Measurements from ENCODE around the gene C8G. TPM values are rescaled to one million over a fixed set of nuclear protein-coding genes. Genes with fewer than 3 reads are reported as not detected.
A peak's percentile ranks its signal among the peaks of the same experiment; 100 is the strongest.

Gene C8G
- total RNA-seq, 1 donor from 2014 or later: 2.8 TPM

DNA sequence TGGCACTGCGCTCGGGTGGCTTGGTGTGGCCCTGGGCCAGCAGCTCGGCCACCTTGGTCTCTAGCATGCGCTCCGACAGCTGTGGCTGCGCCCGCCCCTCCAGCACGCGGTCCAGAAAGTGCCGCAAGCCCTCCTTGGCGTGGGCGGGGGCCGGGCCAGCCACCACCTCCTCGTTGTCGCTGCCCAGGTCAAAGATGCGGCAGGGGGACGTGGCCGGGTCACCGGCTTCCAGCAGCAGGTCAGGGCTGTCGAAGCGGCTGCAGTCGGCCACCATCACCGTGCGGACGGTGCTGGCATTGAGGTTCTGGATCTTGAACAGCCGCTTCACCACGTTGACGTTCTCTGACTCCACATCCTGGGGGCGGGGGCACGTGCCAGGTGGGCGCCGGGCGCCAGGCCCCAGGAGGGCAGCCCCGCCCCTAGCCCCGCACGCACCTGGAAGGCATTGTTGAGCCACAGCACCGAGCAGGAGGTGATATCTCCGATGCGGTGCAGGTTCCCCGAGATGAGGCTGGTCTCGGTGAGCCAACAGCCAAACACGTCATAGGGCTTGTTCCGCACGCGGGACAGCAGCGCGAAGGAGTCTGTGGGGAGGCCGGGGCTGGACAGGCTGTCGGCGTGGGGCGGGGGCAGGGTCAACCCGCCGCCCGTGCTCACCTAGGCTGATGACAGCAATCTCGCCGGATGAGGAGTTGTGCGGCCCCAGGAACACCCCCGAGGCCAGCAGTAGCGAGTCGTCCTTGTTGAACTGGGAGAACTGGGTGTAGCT is 2.7 kb upstream of the C8G start:
- Mint-ChIP-seq H3K4me1 (ENCODE audit: low read depth) (no peaks in the 10 kb centered on the region), H3K27ac (no peak overlapping the region), H3K36me3 (ENCODE audit: insufficient read depth) (peaks cover 2% of the 10 kb centered on the region), H3K27me3 (no peaks in the 10 kb centered on the region), H3K4me3 (ENCODE audit: low read depth) (peak overlapping the region; percentile 38), H3K9me3 (ENCODE audit: low read depth) (no peaks in the 10 kb centered on the region)
- TF ChIP-seq, protein P1, sequence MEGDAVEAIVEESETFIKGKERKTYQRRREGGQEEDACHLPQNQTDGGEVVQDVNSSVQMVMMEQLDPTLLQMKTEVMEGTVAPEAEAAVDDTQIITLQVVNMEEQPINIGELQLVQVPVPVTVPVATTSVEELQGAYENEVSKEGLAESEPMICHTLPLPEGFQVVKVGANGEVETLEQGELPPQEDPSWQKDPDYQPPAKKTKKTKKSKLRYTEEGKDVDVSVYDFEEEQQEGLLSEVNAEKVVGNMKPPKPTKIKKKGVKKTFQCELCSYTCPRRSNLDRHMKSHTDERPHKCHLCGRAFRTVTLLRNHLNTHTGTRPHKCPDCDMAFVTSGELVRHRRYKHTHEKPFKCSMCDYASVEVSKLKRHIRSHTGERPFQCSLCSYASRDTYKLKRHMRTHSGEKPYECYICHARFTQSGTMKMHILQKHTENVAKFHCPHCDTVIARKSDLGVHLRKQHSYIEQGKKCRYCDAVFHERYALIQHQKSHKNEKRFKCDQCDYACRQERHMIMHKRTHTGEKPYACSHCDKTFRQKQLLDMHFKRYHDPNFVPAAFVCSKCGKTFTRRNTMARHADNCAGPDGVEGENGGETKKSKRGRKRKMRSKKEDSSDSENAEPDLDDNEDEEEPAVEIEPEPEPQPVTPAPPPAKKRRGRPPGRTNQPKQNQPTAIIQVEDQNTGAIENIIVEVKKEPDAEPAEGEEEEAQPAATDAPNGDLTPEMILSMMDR (IDR thresholded peaks at IDR 0.05; ENCODE audit: unreplicated experiment): no peak
- no peak for DNase-seq (ENCODE audit: low spot score, unreplicated experiment)

DNA sequence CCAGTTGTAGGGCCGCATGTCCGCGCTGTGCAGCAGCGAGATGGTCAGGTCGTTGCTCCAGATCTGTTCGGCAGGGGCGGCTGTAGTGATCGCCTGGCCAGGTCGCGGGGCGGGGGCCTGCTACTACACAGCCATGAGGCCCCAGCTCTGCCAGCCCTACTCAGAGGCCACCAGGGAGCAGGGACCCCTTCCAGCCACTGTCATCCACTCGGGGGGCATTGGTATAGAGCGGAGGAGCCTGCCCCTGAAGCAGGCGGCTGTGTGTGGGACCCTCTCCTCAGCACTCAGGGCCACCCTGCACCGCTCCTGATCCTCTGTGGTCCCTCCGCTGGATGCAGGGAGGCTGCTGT is 2.2 kb upstream of the C8G start:
- Mint-ChIP-seq H3K4me3 (ENCODE audit: low read depth) (peak overlapping the region; percentile 64), H3K27ac (no peak overlapping the region), H3K4me1 (ENCODE audit: low read depth) (no peaks in the 10 kb centered on the region), H3K9me3 (ENCODE audit: low read depth) (no peaks in the 10 kb centered on the region), H3K27me3 (no peaks in the 10 kb centered on the region), H3K36me3 (ENCODE audit: insufficient read depth) (peaks cover 2% of the 10 kb centered on the region)
- TF ChIP-seq, protein P1 (IDR thresholded peaks at IDR 0.05; ENCODE audit: unreplicated experiment): no peak
- DNase-seq (ENCODE audit: low spot score, unreplicated experiment): no peak

DNA sequence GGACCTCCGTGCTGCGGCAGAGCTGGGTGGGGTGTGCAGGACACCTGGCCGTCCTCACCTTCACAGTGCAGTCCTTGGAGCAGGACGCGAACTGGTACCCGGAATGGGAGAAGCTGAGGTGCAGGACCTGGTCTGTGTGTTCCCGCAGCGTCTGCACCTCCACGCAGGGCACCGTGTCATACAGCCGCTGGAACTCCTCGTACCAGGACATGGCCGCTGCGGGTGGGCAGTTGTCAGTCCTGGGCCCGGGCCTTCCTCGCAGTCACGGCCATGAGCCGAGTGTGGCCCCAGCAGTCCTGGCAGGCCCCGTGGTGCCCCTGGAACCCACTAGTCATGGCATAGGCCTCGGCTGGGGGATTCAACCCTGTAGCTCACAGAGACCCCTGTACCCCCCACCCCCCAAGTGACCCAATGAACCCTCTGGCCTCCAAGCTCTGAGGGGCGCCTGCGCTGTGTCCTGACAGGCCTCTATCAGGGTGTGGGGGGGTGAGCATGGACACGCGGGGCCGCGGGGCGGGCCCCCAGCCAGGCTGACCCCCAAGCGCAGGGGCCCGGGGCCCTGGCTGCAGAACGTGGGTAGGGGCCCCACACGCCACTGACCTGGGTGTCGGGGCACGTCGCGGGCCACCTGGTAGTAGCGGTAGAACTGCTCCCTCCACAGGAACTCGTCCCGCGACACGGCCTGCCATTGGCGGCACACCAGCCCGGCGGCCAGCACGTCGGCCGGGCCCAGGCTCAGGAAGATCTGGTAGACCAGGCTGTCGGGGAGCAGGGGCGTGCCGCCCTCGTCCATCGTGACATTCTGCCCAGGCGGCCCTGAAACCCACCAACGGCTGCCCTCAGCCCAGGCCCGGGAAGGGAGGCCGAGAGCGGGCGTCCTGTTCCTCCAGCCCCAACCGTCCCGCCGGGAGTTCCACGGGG is 1.5 kb upstream of the C8G start:
- Mint-ChIP-seq H3K27me3 (no peaks in the 10 kb centered on the region), H3K36me3 (ENCODE audit: insufficient read depth) (peaks cover under 1% of the 10 kb centered on the region)
- DNase-seq (ENCODE audit: low spot score, unreplicated experiment): no peak

DNA sequence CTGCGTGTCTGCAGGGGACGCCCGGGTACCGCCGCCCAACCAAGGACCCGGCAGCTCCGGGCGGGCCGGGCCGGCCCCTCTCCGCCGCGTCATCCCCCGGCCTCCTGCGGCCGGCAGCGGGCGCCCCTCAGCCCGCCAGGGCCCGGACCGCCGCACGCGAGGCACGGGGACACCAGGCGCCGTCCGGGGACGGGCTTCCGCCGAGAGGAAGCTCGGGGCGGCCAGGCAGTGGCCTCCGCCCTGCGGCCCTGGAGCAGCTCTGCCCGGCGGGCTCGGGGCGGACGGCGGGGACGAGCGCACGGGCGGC is 878 bp upstream of the C8G start:
- peaks cover 2% of the 10 kb centered on the region for H3K4me1 Mint-ChIP-seq (ENCODE audit: low read depth)
- H3K9me3 Mint-ChIP-seq (ENCODE audit: low read depth): no peaks in the 10 kb centered on the region
- no peak overlapping the region for H3K27ac Mint-ChIP-seq

More for the DNA sequence above, 1.5 kb upstream of the C8G start:
- Mint-ChIP-seq H3K4me1 (ENCODE audit: low read depth) (peaks cover 2% of the 10 kb centered on the region), H3K27ac (no peak overlapping the region), H3K9me3 (ENCODE audit: low read depth) (no peaks in the 10 kb centered on the region), H3K4me3 (ENCODE audit: low read depth) (peak overlapping the region; percentile 72)
- TF ChIP-seq, protein P1 (IDR thresholded peaks at IDR 0.05; ENCODE audit: unreplicated experiment): no peak

More for the DNA sequence above, 878 bp upstream of the C8G start:
- no peaks in the 10 kb centered on the region for H3K36me3 Mint-ChIP-seq (ENCODE audit: insufficient read depth)
- TF ChIP-seq, protein P1 (IDR thresholded peaks at IDR 0.05; ENCODE audit: unreplicated experiment): no peak
- H3K27me3 Mint-ChIP-seq: no peaks in the 10 kb centered on the region
- peak overlapping the region; percentile 72 for H3K4me3 Mint-ChIP-seq (ENCODE audit: low read depth)
- peak; percentile 39 for DNase-seq (ENCODE audit: low spot score, unreplicated experiment)

Data from progenitor cell of endocrine pancreas (in vitro differentiated cells).